Ovary (tissue), 3 donors: ENCODE results near the gene ELSPBP1.

ENCODE experiments used
- EP300 ChIP-seq: sonication (generic); formaldehyde crosslinking; IDR thresholded peaks from one replicate; pipeline ENCODE4 v1.6.1; 2017; ENCODE audit warnings: antibody characterized with exemption
- TF ChIP-seq, protein P1 (sequence below), 3 donors: fragments of 450-650 bp in 2 of 3; fragments of 200-600 bp in 1 of 3; IDR thresholded peaks; one replicate each; pipeline versions ENCODE4 v1.5.1 to v1.8.0; 2016 to 2022; ENCODE audit warnings: antibody characterized with exemption in 3 of 3, mild to moderate bottlenecking in 1 of 3
- donor health status: DM: no; HTN: no; CAD: no.

DNA sequence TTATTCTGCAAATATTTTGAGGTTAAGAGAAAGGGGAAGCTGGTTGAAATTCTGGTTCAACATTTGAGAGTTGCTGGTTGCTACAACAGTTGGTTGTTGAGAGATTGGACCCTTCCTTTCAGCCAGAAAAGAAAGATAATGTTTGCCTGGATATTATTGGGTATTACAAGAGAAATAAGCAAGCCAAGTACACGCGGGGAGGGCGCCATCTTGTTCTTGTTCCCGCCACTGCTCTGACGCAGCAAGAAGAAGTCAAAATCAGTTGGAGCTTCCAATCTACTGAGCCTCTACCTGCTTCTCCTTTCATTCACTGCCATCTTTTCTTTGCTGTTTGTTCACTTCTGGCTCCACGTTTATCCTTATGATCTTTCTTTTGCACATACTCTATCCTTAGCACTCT, 20.9 kb upstream of the ELSPBP1 start:
- TF ChIP-seq, protein P1, sequence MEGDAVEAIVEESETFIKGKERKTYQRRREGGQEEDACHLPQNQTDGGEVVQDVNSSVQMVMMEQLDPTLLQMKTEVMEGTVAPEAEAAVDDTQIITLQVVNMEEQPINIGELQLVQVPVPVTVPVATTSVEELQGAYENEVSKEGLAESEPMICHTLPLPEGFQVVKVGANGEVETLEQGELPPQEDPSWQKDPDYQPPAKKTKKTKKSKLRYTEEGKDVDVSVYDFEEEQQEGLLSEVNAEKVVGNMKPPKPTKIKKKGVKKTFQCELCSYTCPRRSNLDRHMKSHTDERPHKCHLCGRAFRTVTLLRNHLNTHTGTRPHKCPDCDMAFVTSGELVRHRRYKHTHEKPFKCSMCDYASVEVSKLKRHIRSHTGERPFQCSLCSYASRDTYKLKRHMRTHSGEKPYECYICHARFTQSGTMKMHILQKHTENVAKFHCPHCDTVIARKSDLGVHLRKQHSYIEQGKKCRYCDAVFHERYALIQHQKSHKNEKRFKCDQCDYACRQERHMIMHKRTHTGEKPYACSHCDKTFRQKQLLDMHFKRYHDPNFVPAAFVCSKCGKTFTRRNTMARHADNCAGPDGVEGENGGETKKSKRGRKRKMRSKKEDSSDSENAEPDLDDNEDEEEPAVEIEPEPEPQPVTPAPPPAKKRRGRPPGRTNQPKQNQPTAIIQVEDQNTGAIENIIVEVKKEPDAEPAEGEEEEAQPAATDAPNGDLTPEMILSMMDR (IDR thresholded peaks at IDR 0.05) = no peak
- no peak for TF ChIP-seq EP300
